Gastrocnemius medialis (tissue), 4 donors: Measurements from ENCODE around the gene NLRP12. TPM values are rescaled to one million over a fixed set of nuclear protein-coding genes. Genes with fewer than 3 reads are reported as not detected.
"Not testable (repeated sequence)": the region's sequence is repeated elsewhere in the genome, so short reads cannot be mapped to it uniquely, and the experiment has no call there.

ENCODE experiments used
- ATAC-seq, 2 donors: fragments of 150-250 bp; one replicate each; pipeline ENCODE4 v1.9.1; 2016
- DNase-seq, 2 donors: peaks; one replicate each; pipeline ENCODE4 v3.0.0-alpha.2; 2019
- H3K27ac ChIP-seq, 4 donors: fragments of 200-600 bp; sonication (generic); 1 replicate in 1 of 4; 2 replicates in 3 of 4; pipeline ENCODE4 v1.5.1; 2016 to 2018; ENCODE audit warnings: mild to moderate bottlenecking in 2 of 4, moderate library complexity in 1 of 4
- H3K27me3 ChIP-seq, 3 donors: fragments of 200-600 bp; sonication (generic) in 2 of 3; 1 replicate in 1 of 3; 2 replicates in 2 of 3; pipeline versions ENCODE4 v1.5.1 to v1.6.0; 2016 to 2019; ENCODE audit warnings: mild to moderate bottlenecking in 1 of 3, moderate library complexity in 1 of 3
- H3K36me3 ChIP-seq, 2 donors: fragments of 200-600 bp; sonication (generic) in 1 of 2; one replicate each; pipeline ENCODE4 v1.5.1; 2017 to 2018
- H3K4me1 ChIP-seq, 2 donors: fragments of 200-600 bp; sonication (generic) in 1 of 2; one replicate each; pipeline ENCODE4 v1.5.1; 2016 to 2017; ENCODE audit warnings: mild to moderate bottlenecking in 2 of 2
- H3K4me3 ChIP-seq, 4 donors: fragments of 200-600 bp; sonication (generic) in 3 of 4; 1 replicate in 1 of 4; 2 replicates in 3 of 4; pipeline ENCODE4 v1.5.1; 2016 to 2019; ENCODE audit warnings: mild to moderate bottlenecking in 2 of 4
- H3K9me3 ChIP-seq, 3 donors: fragments of 200-600 bp; sonication (generic) in 2 of 3; 1 replicate in 1 of 3; 2 replicates in 2 of 3; pipeline ENCODE4 v1.5.1; 2016 to 2019
- CTCF ChIP-seq, 5 experiments: fragments of 450-650 bp in 3 of 5; fragments of 200-600 bp in 2 of 5; sonication (generic) in 2 of 5; IDR thresholded peaks in 4 of 5; conservative IDR thresholded peaks in 1 of 5; 1 replicate in 4 of 5; 2 replicates in 1 of 5; pipeline ENCODE4 v1.5.1; 2016 to 2019; ENCODE audit warnings: antibody characterized with exemption in 5 of 5, mild to moderate bottlenecking in 3 of 5, moderate library complexity in 3 of 5
- POLR2A ChIP-seq, 2 donors: fragments of 450-650 bp; IDR thresholded peaks; one replicate each; pipeline ENCODE4 v1.6.1; 2017; ENCODE audit warnings: antibody characterized with exemption in 2 of 2, mild to moderate bottlenecking in 2 of 2, moderate library complexity in 2 of 2
- in situ Hi-C, 4 donors: fragments of 200-750 bp; cut with MboI; loops; one replicate each; pipeline versions ENCODE4 v1.15.0 to v1.8.0; 2017; ENCODE audit warnings: low sequenced_read_pairs in 4 of 4
- intact Hi-C: fragments of 100-400 bp; cut with DNase I; formaldehyde crosslinking; loops from one replicate; pipeline ENCODE4 v1.15.1; 2023; ENCODE audit warnings: low total_unique reads
- total RNA-seq, 4 donors: library from RNA; depleted of rRNA; stranded (reverse); fragments of >200 nt; gene quantifications; one replicate each; pipeline versions ENCODE4 v1.1.0 to v1.2.3, GENCODE V29; 2016

The NLRP12 gene
- total RNA-seq, 4 donors from 2014 or later = 0.31 to 0.52 (median 0.35) TPM; not detected in 1

DNA sequence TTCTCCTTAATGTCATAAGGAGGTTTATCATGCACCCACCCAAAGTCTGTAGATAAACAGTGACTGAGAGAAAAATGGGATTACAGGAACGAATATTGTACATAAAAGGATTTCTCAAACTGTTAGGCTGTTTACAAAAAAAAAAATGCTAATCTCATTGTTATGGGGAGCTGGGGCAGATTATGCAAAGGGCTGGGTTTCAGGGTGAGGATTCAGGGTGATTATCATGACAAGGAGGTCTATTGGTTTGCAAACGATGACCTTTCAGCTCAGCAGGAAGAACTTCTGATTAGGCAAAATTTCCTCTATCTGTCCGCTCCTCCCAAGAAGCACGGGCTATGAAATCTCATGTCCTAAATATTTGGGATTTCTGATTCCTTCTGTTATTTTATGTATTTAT is 41.4 kb downstream of the NLRP12 start:
- intact Hi-C loops = no loop called here
- H3K4me3 ChIP-seq = no peak overlapping the region
- in situ Hi-C loops = no loop called here

GRCh38 chr19:53781332-53781731 is 42.8 kb downstream of the NLRP12 start:
- DNase-seq, H3K4me1 ChIP-seq, H3K4me3 ChIP-seq, H3K27me3 ChIP-seq, intact Hi-C loops, H3K27ac ChIP-seq, ATAC-seq, H3K36me3 ChIP-seq, in situ Hi-C loops, H3K9me3 ChIP-seq: not testable (repeated sequence)

More for the DNA sequence above, 41.4 kb downstream of the NLRP12 start:
- no peak overlapping the region for H3K27ac ChIP-seq
- no peaks in the 10 kb centered on the region for H3K36me3 ChIP-seq
- no peak for DNase-seq
- no peaks in the 10 kb centered on the region for H3K27me3 ChIP-seq
- H3K4me1 ChIP-seq = no peaks in the 10 kb centered on the region
- no peak for ATAC-seq
- no peaks in the 10 kb centered on the region for H3K9me3 ChIP-seq
- TF ChIP-seq POLR2A (IDR thresholded peaks at IDR 0.05) = no peak
- no peak for TF ChIP-seq CTCF (IDR thresholded peaks at IDR 0.05 in 4 of 5, conservative IDR thresholded peaks at IDR 0.05 in 1 of 5)

GRCh38 chr19:53780506-53780905 is 43.6 kb downstream of the NLRP12 start:
- H3K4me3 ChIP-seq = no peak overlapping the region
- TF ChIP-seq CTCF (IDR thresholded peaks at IDR 0.05 in 4 of 5, conservative IDR thresholded peaks at IDR 0.05 in 1 of 5) (no peak), POLR2A (IDR thresholded peaks at IDR 0.05) (no peak)
- DNase-seq (no peak), ATAC-seq (no peak)
- H3K4me1 ChIP-seq = no peaks in the 10 kb centered on the region
- no peaks in the 10 kb centered on the region for H3K36me3 ChIP-seq
- H3K27me3 ChIP-seq = no peaks in the 10 kb centered on the region
- H3K27ac ChIP-seq = no peak overlapping the region
- no peaks in the 10 kb centered on the region for H3K9me3 ChIP-seq
- in situ Hi-C loops (no loop called here), intact Hi-C loops (no loop called here)

DNA sequence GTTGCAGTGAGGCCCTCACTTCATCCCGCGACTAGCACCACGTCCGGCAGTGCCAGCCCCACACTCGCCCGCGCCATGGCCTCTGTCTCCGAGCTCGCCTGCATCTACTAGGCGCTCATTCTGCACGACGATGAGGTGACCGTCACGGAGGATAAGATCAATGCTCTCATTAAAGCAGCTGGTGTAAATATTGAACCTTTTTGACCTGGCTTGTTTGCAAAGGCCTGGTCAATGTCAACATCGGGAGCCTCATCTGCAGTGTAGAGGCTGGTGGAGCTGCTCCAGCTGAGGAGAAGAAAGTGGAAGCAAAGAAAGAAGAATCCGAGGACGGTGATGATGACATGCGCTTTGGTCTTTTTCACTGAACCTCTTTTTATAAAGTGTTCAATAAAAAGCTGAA is 48.6 kb downstream of the NLRP12 start:
- ATAC-seq = no peak
- Histone ChIP-seq H3K36me3 (no peaks in the 10 kb centered on the region), H3K27me3 (no peaks in the 10 kb centered on the region), H3K4me3 (no peak overlapping the region), H3K27ac (no peak overlapping the region), H3K9me3 (no peaks in the 10 kb centered on the region), H3K4me1 (no peaks in the 10 kb centered on the region)
- DNase-seq = no peak
- intact Hi-C loops = no loop called here
- TF ChIP-seq POLR2A (IDR thresholded peaks at IDR 0.05) (no peak), CTCF (IDR thresholded peaks at IDR 0.05 in 4 of 5, conservative IDR thresholded peaks at IDR 0.05 in 1 of 5) (no peak)
- in situ Hi-C loops = no loop called here

DNA sequence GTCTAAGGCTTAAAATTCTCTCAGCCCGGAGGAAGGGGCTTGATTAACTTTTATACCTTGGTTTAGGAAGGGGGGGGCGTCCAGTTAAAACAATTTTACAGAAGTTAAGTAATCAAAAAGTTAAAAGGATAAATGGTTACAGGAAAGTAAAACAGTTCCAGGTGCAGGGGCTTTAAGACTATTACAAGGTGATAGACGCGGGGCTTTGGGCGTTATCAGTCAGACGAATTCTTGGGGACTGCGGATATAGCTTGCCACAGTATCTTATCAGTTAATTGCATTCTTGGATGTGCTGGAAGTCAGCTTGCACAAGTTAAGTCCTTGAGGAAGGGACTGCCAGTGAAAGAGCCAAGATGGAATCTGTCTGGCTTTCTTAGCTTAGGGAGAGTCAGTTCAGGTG is 49.6 kb downstream of the NLRP12 start:
- H3K9me3 ChIP-seq, H3K4me3 ChIP-seq, H3K4me1 ChIP-seq, H3K27me3 ChIP-seq, DNase-seq, H3K36me3 ChIP-seq, in situ Hi-C loops, ATAC-seq, intact Hi-C loops, H3K27ac ChIP-seq: not testable (repeated sequence)

DNA sequence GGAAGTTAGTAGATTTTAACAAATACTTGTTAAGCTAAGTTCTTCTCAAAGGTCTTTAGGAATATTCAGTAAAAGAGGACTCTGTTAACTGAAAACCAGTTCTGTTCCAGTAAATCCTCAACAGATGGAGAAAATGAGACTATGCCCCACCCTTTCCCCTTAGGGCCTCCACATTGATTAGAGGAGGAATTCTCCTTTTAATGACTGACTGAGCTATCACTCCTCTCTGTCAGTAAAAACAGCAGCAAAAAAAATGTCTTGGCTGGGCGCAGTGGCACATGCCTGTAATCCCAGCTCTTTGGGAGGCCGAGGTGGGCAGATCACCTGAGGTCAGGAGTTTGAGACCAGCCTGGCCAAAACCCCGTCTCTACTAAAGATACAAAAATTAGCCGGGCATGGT is 50.1 kb downstream of the NLRP12 start:
- no peak overlapping the region for H3K4me3 ChIP-seq
- H3K9me3 ChIP-seq = no peaks in the 10 kb centered on the region
- TF ChIP-seq CTCF (IDR thresholded peaks at IDR 0.05 in 4 of 5, conservative IDR thresholded peaks at IDR 0.05 in 1 of 5) = no peak
- H3K27me3 ChIP-seq = no peaks in the 10 kb centered on the region
- DNase-seq (no peak), ATAC-seq (no peak)
- H3K4me1 ChIP-seq = no peaks in the 10 kb centered on the region
- H3K36me3 ChIP-seq = no peaks in the 10 kb centered on the region
- intact Hi-C loops = no loop called here
- no peak overlapping the region for H3K27ac ChIP-seq
- in situ Hi-C loops = no loop called here
